HG03159 (cell line): ENCODE results near the gene EXD3.

Experiments used
- ATAC-seq: cut with Tn5 transposase; IDR thresholded peaks from one replicate; pipeline ENCODE4 v1.9.1; 2021; ENCODE audit warnings: mild to moderate bottlenecking, moderate library complexity; ENCODE audit not compliant: unreplicated experiment

The EXD3 gene

DNA sequence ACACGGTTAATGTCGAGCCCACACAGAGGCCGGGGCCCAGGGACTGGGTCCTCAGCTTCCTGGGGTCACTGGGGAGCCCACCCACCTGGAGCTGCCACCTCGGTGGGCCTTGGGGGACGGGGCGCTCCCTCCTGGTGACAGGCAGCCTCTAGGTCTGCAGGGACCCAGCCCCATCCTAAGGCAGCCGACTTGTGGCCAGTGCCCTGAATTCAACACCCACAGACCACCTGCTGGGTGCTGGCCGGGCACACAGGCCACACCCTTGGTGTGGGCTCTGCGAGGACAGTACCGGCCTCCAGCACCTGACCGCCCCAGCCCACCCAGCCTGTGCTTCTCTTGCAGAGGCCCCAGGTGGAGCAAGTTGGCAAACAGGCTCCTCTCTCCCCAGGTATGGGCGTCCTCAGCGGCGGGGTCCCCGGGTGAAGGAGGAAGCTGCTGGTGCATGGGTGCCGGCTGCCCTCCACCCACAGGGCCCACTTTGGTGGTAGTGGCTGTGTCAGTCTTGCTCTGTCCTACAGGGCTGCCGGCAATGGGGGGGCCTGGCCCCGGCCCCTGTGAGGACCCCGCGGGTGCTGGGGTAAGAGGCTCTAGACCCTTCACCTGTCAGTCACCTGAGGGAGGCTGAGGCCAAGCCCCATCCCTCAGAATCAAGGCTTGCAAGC, 9.9 kb upstream of the EXD3 start:
- ATAC-seq: no peak

DNA sequence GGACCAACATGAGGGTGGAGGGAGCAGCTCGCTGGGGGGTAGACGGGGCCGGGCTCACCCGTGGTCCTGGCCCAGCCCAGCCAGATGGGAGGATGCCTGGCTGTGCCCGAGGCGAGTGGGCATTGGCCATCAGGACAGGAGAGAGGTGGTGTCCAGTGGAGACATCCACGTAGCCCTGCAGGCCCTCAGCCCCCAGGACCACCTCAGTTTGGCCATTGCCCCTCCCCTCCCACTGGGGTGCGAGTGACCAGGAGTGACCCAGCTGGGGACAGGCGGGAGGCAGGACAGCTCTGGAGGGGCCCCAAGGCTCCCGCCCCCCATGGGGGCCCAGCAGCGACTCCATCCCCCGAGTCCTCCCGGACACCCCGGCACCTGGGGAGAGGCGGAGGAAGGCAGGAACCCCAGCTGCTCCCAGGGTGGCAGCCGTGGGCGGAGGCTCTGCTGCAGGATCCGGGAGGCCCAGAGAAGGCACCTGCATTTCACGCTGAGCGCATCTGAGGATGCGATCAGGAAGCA, 8.5 kb upstream of the EXD3 start:
- ATAC-seq: no peak

DNA sequence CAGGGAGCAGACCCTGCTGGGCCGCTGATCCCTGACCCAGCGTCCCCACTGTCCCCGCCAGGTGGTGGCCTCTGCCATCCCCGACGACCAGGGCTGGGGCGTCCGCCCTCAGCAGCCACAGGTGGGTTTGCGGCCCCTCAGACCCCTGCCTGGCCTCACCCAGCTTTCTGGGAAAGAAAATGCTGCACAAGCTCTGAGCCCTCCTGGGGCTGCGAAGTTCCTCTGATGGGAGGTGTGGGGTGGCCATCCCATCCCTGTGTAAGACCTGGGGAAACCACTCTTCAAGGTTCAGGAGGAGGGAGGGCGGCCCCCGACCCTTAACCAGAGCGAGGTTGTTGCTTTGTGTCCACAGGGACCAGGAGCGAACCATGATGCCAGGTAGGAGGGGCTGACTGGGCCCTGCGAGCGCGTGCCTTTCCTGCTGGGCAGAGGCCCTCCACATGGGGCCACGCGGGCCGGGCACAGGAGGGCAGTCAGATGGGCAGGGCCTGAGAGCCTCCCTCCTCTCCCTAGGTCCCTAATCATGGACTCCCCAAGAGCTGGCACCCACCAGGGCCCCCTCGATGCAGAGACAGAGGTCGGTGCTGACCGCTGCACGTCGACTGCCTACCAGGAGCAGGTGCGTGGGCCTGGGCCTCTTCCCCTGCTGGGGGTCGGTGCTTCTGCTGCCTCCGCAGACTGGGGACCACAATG, 7.9 kb upstream of the EXD3 start:
- no peak for ATAC-seq

DNA sequence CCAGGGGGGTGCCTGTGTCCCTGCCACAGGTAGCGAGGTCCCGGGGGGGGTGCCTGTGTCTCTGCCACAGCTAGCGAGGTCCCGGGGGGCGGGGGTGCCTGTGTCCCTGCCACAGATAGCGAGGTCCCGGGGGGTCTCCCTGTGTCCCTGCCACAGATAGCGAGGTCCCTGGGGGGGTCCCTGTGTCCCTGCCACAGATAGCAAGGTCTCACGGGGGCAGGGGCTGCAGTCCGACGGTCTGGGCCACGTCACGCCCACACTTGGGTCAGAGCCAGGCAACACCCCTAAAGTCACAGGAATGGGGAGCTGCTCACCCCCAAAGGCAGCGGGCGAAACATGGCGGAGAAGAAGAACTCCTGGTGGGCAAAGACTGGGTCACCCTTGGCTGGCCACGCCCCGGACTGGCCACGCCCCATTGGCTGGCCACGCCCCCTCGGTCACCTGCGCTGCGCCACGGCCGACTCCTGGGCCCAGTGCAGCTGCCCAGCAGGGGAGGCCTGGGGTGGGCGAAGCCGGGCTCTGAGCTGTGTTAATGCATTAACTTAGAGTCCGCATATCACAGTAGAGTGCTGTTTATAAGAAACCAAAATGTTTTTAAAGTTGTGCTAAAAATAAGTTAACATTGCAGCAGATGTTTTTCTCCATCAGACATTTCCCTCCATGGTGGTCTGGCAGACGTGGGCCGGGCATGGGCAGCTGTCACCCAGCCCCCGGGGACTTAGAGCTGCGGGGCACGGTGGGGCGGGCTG, 7.2 kb upstream of the EXD3 start:
- ATAC-seq: no peak

DNA sequence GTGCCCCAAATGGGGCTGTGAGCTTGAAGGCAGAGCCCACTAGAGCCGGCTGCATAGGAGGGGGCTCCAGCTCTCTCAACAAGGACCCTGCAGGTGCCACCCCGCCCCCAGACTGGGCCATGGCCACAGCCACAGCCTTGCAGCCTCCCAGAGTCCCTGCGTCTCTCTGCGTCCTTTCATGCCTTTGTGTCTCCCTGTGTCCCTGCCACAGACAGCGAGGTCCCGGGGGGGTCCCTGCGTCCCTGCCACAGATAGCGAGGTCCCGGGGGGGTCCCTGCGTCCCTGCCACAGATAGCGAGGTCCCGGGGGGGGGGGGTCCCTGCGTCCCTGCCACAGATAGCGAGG, 6.6 kb upstream of the EXD3 start:
- no peak for ATAC-seq

DNA sequence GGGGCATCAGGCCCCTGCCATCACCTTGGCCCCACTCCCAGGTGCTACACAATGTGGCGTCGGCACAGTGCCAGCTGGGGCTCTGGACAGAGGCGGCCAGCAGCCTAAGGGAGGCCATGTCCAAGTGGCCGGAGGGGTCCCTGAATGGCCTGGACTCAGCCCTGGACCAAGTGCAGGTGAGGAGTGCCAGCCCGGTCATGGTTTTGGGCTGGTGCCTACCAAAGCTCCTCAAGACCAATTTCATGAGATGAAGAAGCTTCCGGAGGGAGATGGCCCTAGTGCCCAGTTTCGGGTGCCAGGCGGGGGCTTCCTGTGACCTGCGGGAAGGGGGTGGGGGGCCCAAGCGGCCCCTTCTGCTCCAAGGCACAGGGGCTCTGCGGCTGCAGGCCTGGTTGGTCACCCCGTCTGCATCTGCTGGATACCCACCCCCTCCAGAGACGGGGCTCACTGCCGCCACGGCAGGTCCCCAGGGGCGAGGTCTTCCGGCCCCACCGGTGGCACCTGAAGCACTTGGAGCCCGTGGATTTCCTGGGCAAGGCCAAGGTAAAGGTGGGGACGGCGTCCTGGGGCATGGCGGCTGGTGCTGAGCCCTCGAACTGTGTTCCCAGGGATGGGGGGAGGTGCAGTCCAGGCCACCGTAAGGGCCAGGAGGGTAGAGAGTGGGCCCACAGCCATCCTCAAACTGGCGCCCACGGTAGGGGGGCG, 6.0 kb upstream of the EXD3 start:
- no peak for ATAC-seq

DNA sequence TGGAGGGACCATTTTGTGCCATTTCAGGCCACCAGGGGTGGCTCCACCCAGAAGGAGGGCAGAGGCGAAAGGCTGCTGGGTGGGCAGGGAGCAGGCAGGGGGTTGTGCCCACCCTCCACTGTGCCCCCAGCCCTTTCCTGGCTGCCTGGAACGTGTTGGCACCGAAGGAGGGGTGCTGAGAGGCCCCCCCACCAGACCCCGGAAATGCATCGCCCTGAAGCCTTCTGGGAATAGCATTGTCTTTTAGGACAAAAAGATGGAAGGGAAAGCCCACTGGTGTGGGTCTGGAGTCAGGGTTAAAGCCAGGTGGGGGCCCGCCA, 5.3 kb upstream of the EXD3 start:
- no peak for ATAC-seq

DNA sequence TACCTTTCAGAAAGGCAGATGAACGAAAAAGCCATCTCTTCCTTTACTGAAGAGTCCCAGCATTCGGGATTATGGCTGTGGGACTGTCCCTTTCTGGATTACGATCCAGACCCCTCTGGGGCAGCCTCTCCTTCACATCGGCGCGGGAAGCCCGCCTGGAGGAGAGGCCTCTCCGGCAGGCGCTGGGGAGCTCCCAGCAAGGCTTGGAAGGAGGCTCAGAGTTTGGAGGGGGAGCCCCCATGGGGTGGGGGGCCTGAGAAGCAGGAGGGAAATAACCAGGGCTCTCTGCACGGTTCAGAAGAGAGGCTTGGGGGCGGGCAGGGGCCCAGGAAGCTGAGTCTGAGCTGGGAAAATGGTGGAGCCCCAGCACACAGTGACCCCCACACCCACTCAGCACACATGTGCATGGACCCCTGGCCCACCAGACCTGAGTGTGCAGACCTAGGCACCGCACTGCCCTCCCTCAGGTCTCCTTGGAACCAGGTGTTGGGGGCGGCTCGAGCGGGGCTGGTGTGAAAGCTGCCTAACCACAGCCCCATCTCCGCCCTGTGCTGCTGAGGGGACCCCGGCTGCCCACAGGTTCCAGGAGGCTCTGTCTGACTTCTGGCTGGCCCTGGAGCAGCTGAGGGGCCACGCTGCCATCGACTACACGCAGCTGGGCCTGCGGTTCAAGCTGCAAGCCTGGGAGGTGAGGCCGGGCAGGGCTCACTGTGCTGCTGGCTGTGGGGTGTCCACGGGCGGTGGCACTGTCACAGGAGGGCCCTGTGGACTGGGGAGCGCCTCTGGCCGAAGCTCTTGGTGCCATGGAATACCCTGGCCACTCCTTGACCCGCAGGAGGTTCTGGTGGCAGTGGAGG, 4.7 kb upstream of the EXD3 start:
- no peak for ATAC-seq

DNA sequence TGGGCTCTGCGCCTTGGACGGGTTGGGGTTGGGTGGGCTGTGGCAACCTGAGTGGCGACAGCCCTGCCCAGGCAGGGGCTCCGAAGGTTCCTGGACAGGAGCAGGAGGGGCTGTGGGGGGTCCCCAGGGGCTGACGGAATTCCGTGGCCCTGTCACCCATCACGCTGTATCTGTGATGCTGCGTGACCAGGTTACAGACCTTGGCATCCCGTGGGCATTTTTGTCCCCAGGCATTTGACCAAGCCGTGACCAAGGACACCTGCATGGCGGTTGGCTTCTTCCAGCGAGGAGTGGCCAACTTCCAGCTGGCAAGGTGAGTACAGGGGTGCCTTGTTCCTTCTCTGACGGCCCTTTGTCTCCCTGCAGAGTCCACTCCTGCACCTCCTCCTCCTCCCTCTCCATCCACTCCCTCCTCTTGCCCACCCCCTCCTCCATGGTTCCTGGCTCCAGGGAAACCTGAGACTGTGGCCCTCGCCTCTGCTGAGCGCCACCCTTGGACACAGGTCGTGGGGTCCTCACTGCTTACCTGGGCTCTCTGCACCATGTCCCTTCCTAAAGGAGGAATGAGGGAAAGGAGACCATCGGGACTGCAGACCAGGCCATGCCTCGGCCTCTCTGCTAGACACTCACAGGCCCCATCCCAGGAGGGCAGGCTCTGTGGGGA, 3.2 kb upstream of the EXD3 start:
- no peak for ATAC-seq

DNA sequence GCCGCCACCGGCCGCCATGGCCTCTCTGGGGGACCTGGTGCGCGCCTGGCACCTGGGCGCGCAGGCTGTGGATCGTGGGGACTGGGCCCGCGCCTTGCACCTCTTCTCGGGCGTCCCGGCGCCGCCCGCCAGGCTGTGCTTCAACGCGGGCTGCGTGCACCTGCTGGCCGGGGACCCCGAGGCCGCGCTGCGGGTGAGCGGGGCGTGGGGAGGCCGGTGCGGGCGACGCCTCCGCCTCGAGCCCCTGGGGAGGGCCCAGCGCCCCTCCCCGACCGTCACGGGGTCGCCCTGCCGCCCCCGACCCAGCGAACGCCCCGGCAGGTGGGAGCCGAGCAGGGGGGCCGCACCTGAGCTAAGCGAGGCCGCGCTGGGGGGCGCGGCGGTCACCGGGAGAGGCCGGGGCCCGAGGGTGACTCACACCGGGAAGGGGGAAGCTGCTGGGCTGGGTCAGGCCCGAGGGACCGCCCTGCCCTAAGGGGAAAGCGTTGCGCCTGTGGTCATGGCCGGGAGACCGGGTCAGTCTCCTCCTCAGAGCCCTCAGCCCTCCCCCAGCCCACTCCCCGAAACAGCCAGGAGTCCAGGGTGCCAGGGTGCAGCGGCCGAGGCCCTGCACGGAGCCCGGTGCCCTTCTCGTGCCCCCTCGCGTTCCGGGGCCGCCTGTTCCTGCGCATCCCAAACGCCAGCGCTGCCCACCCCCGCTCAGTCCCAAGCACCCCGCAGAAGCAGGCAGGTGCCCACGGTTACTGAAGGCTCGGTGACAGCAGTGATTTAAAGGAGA, 741 bp upstream of the EXD3 start:
- peak; percentile 35 for ATAC-seq

DNA sequence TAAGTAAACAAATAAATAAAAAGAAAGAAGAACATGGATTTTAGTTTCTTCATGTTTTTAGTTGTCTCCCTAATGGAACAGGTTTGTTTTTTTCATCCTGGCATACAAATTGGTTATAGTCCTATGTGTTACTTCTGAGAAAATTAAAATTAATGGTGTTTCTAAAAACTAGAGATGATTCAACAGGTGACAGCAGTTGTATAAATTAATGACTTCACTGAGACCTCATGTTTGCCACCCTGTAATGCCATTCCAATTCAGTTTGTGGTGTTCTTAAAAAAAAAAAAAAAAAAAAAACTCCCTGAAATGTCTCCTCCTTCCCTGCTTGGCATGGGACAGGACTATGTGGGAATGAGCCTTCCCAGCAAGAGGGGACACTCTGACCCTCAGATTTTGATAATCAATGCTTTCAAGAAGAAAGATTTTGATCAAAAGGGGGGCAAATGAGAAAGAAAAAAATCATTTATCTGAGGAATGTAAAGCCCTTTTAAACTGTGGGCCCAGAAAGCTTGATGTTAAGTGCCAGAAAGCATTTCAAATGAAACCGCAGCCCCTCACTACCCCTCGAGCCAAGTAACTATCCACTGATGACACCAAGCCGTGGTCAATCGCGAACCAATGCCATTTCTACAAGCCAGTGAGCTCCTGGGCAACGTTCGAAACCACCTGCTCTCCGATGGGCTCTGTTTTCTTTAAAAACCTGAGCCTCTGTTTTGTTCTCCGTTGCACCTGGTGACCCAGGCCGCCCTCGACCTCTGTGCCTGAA, 941 bp downstream of the EXD3 start:
- no peak for ATAC-seq

DNA sequence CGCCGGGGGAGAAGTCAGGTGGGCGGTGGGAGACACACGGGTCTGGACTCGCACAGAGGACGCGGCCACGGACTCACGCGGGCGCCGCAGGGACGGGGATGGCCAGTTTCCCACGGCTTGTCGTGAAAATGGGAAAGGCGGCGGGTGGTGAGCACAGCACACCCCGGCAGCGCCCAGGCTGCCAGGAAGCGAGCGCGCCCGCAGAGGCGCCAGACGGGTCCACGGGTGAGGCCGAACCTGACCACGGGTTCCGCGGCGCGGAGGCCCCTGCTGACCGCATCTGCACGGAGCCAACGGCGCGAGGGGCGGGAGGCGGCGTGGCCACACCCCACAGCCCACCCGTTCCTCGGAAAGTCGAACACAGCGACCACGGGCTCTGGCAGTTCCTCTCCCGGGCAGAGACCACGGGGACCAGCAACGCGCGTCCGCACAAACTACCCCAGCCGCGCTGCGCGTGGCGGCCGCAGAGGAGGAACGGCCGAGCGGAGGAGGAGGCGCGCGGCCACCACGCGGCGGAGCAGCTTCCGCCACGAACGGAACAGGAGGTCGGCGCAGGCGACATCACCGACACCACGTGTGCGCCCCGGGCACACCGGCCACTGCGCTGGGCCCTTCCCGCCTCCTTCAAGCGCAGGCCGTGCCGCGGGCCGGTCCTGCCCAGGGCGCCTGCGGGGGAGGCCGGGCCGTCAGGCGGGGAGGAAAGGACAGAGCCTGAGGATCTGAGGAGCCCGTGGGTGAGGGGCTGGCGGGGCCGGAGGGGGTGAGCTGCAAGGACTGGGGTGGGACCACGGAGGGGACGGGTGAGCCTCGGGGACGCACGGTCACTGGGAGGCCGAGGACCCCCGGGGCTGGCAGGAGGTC, 5.6 kb downstream of the EXD3 start:
- ATAC-seq: no peak

DNA sequence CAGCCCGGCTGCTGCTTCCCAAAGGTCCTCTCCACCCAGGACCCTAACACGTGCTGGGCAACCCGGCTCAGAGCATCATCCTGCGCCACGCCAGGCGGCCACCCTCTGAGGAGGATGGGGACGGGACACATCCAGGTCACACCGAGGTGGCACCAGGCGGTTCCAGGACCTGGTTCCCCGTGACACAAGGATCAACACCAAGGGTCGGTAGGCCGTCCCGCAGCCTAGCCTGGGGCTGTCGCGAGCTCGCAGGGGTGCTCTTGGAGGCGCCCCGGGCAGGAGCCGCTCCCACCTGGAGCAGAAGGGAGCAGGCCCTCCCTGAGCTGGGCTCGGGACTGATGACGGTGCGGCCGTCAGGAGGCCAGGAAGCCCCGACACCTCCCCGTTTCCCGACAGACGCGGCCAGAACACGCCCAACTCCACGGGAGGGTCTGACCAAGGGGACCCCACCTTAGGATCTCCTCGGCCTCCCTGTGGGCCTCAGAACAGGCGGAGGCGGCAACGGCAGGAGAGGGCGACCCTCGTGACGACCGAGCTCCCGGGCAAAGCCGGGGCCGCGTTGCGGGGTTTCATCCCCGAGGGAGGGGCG, 6.3 kb downstream of the EXD3 start:
- ATAC-seq: no peak

DNA sequence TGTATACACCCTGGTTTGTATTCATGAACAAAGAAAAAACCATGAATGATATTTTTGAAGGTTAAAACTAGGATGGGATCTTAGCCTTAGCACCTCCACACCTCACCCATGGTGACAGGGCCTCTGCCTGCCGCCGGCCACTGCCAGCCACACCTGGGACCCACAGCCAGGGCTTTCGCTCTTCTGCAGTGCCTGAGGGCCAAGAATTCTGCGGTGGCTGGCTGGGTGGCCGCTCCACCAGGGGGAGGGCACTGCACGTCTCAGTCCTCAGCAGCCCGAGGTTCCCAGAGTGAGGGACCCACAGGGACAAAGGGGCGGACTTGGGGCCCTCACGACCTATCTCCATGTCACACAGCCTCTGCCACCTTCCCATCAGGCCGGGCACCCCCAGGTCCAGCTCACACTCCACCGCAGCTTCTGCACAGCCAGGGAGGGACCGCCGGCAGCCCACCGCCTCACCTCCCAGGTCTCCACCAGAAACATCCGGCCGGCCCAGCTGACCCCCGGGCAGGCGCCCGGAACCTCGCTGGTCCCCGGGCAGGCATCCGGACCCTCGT, 6.9 kb downstream of the EXD3 start:
- no peak for ATAC-seq

DNA sequence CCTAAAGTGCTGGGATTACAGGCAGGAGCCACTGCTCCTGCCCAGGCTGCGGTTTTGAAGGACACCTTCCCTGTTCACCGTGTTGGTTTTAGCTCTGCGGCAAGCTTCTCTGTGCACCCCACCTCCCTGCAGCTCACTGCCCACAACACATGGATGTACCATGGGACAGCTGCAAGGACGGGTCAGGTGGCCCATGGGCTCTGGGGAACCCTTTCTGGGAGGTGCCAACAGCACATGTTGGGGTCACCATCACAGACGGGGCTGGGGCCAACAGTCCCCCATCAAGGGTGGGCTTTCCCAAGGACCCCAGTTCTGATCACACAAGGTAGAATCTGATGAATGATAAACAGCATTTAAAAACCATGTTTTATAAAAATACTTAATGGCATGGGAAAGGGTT, 7.5 kb downstream of the EXD3 start:
- no peak for ATAC-seq

DNA sequence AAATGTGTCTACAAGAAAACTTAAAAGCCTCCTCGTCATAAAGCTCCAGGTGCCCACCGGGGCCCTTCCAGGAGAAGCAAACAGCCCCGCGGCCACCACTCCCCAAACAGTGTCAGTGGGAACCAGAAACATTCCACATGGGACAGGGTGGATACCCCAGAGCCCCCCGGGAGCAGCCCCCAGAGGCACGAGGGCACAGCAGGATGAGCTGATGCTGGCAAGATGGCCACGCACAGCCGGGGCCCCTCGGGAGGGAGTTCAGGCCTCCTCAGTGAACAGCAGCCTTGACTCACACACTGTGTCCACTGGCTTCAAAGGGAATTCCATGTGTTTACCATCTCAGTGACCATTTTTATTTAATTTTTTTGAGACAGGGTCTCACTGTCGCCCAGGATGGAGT, 10.5 kb downstream of the EXD3 start:
- ATAC-seq: no peak
